ACC112 (cell line): Measurements from ENCODE around the gene NEDD8.

Source experiments
- H2AFZ ChIP-seq: fragments of 200-600 bp; sonication (generic); one replicate; pipeline ENCODE4 v1.6.0; 2017; ENCODE audit warnings: antibody characterized with exemption, low read length; ENCODE audit not compliant: unreplicated experiment
- H3K27ac ChIP-seq: fragments of 200-600 bp; sonication (generic); 2 replicates; pipeline ENCODE4 v1.5.1; 2014; ENCODE audit warnings: low read depth, mild to moderate bottlenecking, antibody characterized with exemption, low read length, moderate library complexity
- H3K27me3 ChIP-seq: fragments of 200-600 bp; sonication (generic); 2 replicates; pipeline ENCODE4 v1.6.1; 2014; ENCODE audit warnings: mild to moderate bottlenecking, antibody characterized with exemption, low read length, moderate library complexity, mixed read lengths; ENCODE audit not compliant: insufficient read depth
- H3K36me3 ChIP-seq: fragments of 200-600 bp; sonication (generic); 2 replicates; pipeline ENCODE4 v1.6.1; 2016; ENCODE audit warnings: mild to moderate bottlenecking, antibody characterized with exemption, low read length, moderate library complexity, mixed read lengths; ENCODE audit not compliant: insufficient read depth
- H3K4me1 ChIP-seq: fragments of 200-600 bp; sonication (generic); one replicate; pipeline ENCODE4 v1.6.1; 2016; ENCODE audit warnings: low read length, mixed read lengths; ENCODE audit not compliant: insufficient read depth, unreplicated experiment, control insufficient read depth
- H3K4me3 ChIP-seq: fragments of 200-600 bp; sonication (generic); 2 replicates; pipeline ENCODE4 v1.5.1; 2014; ENCODE audit warnings: mild to moderate bottlenecking, low read depth, low read length
- H3K79me2 ChIP-seq: fragments of 200-600 bp; sonication (generic); one replicate; pipeline ENCODE4 v1.6.0; 2016; ENCODE audit warnings: low read length; ENCODE audit not compliant: control insufficient read depth, unreplicated experiment, insufficient read depth

Gene NEDD8

GRCh38 chr14:24232121-24232644 lies at the start of gene NEDD8:
Gene NEDD8, minus strand, starts transcription at chr14:24232367. Its CDS starts 100 bp downstream, at chr14:24232267.
- Histone ChIP-seq H2AFZ (peak within 1 kb of the TSS; percentile 98), H3K36me3 (peaks cover 23% of the 10 kb centered on the region; the same call in 1 of the 2 replicates), H3K27me3 (no peaks in the 10 kb centered on the region), H3K4me3 (peak within 1 kb of the TSS; percentile 95), H3K27ac (peak within 1 kb of the TSS; percentile 92), H3K4me1 (peaks cover 30% of the 10 kb centered on the region), H3K79me2 (peaks cover 71% of the 10 kb centered on the region)

- Histone ChIP-seq H3K4me1 (peaks cover 16% of the 10 kb centered on the region), H3K36me3 (no peaks in the 10 kb centered on the region), H3K27me3 (no peaks in the 10 kb centered on the region), H3K79me2 (no peaks in the 10 kb centered on the region), H2AFZ (no peak overlapping the region), H3K4me3 (no peak overlapping the region), H3K27ac (no peak overlapping the region)
Observed at GRCh38 chr14:24281636-24282035, 49.5 kb upstream of the NEDD8 start.

GRCh38 chr14:24280797-24281460 lies 48.8 kb upstream of the NEDD8 start:
- no peaks in the 10 kb centered on the region for H3K79me2 ChIP-seq
- peaks cover 16% of the 10 kb centered on the region for H3K4me1 ChIP-seq
- no peaks in the 10 kb centered on the region for H3K27me3 ChIP-seq
- no peak overlapping the region for H3K27ac ChIP-seq
- H2AFZ ChIP-seq = no peak overlapping the region
- no peak overlapping the region for H3K4me3 ChIP-seq
- H3K36me3 ChIP-seq = no peaks in the 10 kb centered on the region

- no peak overlapping the region for H3K4me3 ChIP-seq
- H3K4me1 ChIP-seq = peaks cover 16% of the 10 kb centered on the region
- H2AFZ ChIP-seq = no peak overlapping the region
- no peaks in the 10 kb centered on the region for H3K79me2 ChIP-seq
- no peak overlapping the region for H3K27ac ChIP-seq
- no peaks in the 10 kb centered on the region for H3K27me3 ChIP-seq
- no peaks in the 10 kb centered on the region for H3K36me3 ChIP-seq
Observed at GRCh38 chr14:24279301-24280186, 47.4 kb upstream of the NEDD8 start.

GRCh38 chr14:24278424-24278823 lies 46.3 kb upstream of the NEDD8 start:
- H3K36me3 ChIP-seq = no peaks in the 10 kb centered on the region
- no peak overlapping the region for H2AFZ ChIP-seq
- H3K27me3 ChIP-seq = no peaks in the 10 kb centered on the region
- H3K4me1 ChIP-seq = peaks cover 16% of the 10 kb centered on the region
- H3K27ac ChIP-seq = no peak overlapping the region
- no peaks in the 10 kb centered on the region for H3K79me2 ChIP-seq
- no peak overlapping the region for H3K4me3 ChIP-seq

- Histone ChIP-seq H3K27ac (no peak overlapping the region), H3K79me2 (no peaks in the 10 kb centered on the region), H3K27me3 (no peaks in the 10 kb centered on the region), H3K36me3 (no peaks in the 10 kb centered on the region), H3K4me3 (no peak overlapping the region), H2AFZ (no peak overlapping the region), H3K4me1 (peaks cover 16% of the 10 kb centered on the region)
Observed at GRCh38 chr14:24277606-24278321, 45.6 kb upstream of the NEDD8 start.

GRCh38 chr14:24277071-24277470 lies 44.9 kb upstream of the NEDD8 start:
- no peaks in the 10 kb centered on the region for H3K27me3 ChIP-seq
- H2AFZ ChIP-seq = no peak overlapping the region
- no peak overlapping the region for H3K27ac ChIP-seq
- no peaks in the 10 kb centered on the region for H3K79me2 ChIP-seq
- no peaks in the 10 kb centered on the region for H3K36me3 ChIP-seq
- no peak overlapping the region for H3K4me3 ChIP-seq
- peaks cover 17% of the 10 kb centered on the region for H3K4me1 ChIP-seq

GRCh38 chr14:24274101-24274543 lies 42.0 kb upstream of the NEDD8 start:
- Histone ChIP-seq H3K79me2 (no peaks in the 10 kb centered on the region), H3K36me3 (no peaks in the 10 kb centered on the region), H3K4me1 (peaks cover 7% of the 10 kb centered on the region), H3K4me3 (no peak overlapping the region), H2AFZ (no peak overlapping the region), H3K27ac (no peak overlapping the region), H3K27me3 (no peaks in the 10 kb centered on the region)

GRCh38 chr14:24273422-24273998 lies 41.3 kb upstream of the NEDD8 start:
- no peaks in the 10 kb centered on the region for H3K27me3 ChIP-seq
- no peaks in the 10 kb centered on the region for H3K36me3 ChIP-seq
- no peak overlapping the region for H3K4me3 ChIP-seq
- no peaks in the 10 kb centered on the region for H3K79me2 ChIP-seq
- H3K27ac ChIP-seq = no peak overlapping the region
- no peak overlapping the region for H2AFZ ChIP-seq
- H3K4me1 ChIP-seq = peaks cover 4% of the 10 kb centered on the region

- Histone ChIP-seq H3K79me2 (no peaks in the 10 kb centered on the region), H3K27me3 (no peaks in the 10 kb centered on the region), H3K36me3 (no peaks in the 10 kb centered on the region), H2AFZ (peak overlapping the region; percentile 69), H3K27ac (no peak overlapping the region), H3K4me1 (peaks cover 4% of the 10 kb centered on the region), H3K4me3 (peak overlapping the region; percentile 84)
Observed at GRCh38 chr14:24272467-24272866, 40.3 kb upstream of the NEDD8 start.
